OCI-LY7 (cell line): Measurements from ENCODE around the gene FHOD3. TPM values are rescaled to one million over a fixed set of nuclear protein-coding genes. Genes with fewer than 3 reads are reported as not detected.

Source experiments
- BruUV-seq: library from RNA; stranded (reverse); fragments of 400-500 nt; replicated peaks from 2 replicates; lab custom pipeline; 2021; lab: Mats Ljungman, UMichigan
- CTCF ChIA-PET: fragments of 300-600 bp; sonication (Branson Sonifier 250); formaldehyde crosslinking; loops from one replicate; lab custom pipeline; 2022; ENCODE audit warnings: antibody characterized with exemption; ENCODE audit not compliant: unreplicated experiment; lab: Charles Lee
- POLR2A ChIA-PET: fragments of 300-600 bp; sonication (Branson Sonifier 250); formaldehyde crosslinking; loops from one replicate; lab custom pipeline; 2022; ENCODE audit warnings: antibody characterized with exemption; lab: Charles Lee
- DNase-seq: peaks from one replicate; pipeline ENCODE4 v3.0.0-alpha.2; 2015; ENCODE audit warnings: low spot score
- H2AFZ ChIP-seq: fragments of 200-600 bp; sonication (generic), shearing (Covaris generic); 2 replicates; pipeline ENCODE4 v1.6.1; 2014; ENCODE audit warnings: mild to moderate bottlenecking, antibody characterized with exemption, low read length, moderate library complexity
- H3K27ac ChIP-seq: fragments of 200-600 bp; sonication (generic); 2 replicates; pipeline ENCODE4 v1.5.1; 2014; ENCODE audit warnings: mixed run types, low read depth, mild to moderate bottlenecking, moderate library complexity, low read length, inconsistent platforms; ENCODE audit not compliant: poor library complexity, severe bottlenecking
- H3K36me3 ChIP-seq: fragments of 200-600 bp; sonication (generic); 2 replicates; pipeline ENCODE4 v1.6.1; 2014; ENCODE audit warnings: mild to moderate bottlenecking, antibody characterized with exemption, low read length, moderate library complexity, mixed read lengths; ENCODE audit not compliant: insufficient read depth
- H3K4me1 ChIP-seq: fragments of 200-600 bp; sonication (generic); 2 replicates; pipeline ENCODE4 v1.5.1; 2014; ENCODE audit warnings: mild to moderate bottlenecking, low read length; ENCODE audit not compliant: insufficient read depth, poor library complexity, severe bottlenecking
- H3K4me2 ChIP-seq: fragments of 200-600 bp; sonication (generic); 2 replicates; pipeline ENCODE4 v1.6.1; 2014; ENCODE audit warnings: mild to moderate bottlenecking, low read length
- H3K4me3 ChIP-seq: fragments of 200-600 bp; sonication (generic); 2 replicates; pipeline ENCODE4 v1.5.1; 2014; ENCODE audit warnings: mild to moderate bottlenecking, low read depth, low read length; ENCODE audit not compliant: poor library complexity, severe bottlenecking
- H3K79me2 ChIP-seq: fragments of 200-600 bp; sonication (generic); 2 replicates; pipeline ENCODE4 v1.6.1; 2016; ENCODE audit warnings: low read depth, mild to moderate bottlenecking, low read length, moderate library complexity, mixed read lengths; ENCODE audit not compliant: insufficient read depth
- H3K9me2 ChIP-seq: fragments of 200-600 bp; sonication (generic); 2 replicates; pipeline ENCODE4 v1.6.1; 2016; ENCODE audit warnings: mild to moderate bottlenecking, low read length, mixed read lengths; ENCODE audit not compliant: insufficient read depth
- H3K9me3 ChIP-seq: fragments of 200-600 bp; sonication (generic); 2 replicates; pipeline ENCODE4 v1.6.1; 2014; ENCODE audit warnings: mild to moderate bottlenecking, mixed run types, low read length, mixed read lengths
- H4K20me1 ChIP-seq: fragments of 200-600 bp; sonication (generic); 2 replicates; pipeline ENCODE4 v1.6.1; 2014; ENCODE audit warnings: mild to moderate bottlenecking, antibody characterized with exemption, low read length, moderate library complexity, mixed read lengths; ENCODE audit not compliant: insufficient read depth
- EZH2phosphoT487 ChIP-seq: fragments of 200-600 bp; sonication (generic); IDR thresholded peaks from 2 replicates; pipeline ENCODE4 v1.6.1; 2018; ENCODE audit warnings: low read depth, borderline replicate concordance, mild to moderate bottlenecking, mixed run types, antibody characterized with exemption, low read length, moderate library complexity, mixed read lengths
- intact Hi-C: fragments of 100-400 bp; cut with micrococcal nuclease; formaldehyde crosslinking; loops from one replicate; pipeline ENCODE4 v1.10.0; 2022; ENCODE audit not compliant: unreplicated experiment
- total RNA-seq, 2 experiments: library from RNA; depleted of rRNA in 1 of 2; stranded (reverse); fragments of >200 nt in 1 of 2; shearing (Covaris generic) in 1 of 2; gene quantifications; 2 replicates each; pipeline ENCODE4 v1.2.3, GENCODE V29; 2014 to 2022
- TF ChIP-seq, protein P1 (sequence below): fragments of 200-600 bp; sonication (generic); conservative IDR thresholded peaks from 2 replicates; pipeline ENCODE4 v1.5.1; 2014; ENCODE audit warnings: mild to moderate bottlenecking, antibody characterized with exemption, low read length, moderate library complexity, mixed read lengths

FHOD3 gene
- total RNA-seq, 2 experiments from 2014 or later: 0.06 to 2.4 TPM

DNA sequence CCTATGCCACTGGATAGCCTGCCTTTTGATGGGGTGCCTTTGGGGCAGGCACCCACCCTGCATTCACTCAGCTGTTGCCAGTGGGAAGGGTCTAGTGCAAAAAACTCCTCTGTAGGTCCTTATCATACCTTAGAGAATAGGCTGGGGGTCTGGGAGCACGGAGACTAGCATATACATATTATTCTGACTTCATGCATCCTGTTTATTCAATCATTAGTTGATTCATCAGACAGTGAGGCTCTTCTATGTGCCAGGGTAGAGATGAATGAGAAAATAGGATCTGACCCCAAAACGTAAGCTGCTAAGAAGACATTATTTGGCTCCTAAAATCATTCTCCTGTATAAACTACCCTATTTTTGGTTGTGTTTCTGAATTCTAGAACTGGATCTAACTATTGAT is 378.0 kb downstream of the FHOD3 start:
- no peaks in the 10 kb centered on the region for H3K36me3 ChIP-seq
- H3K79me2 ChIP-seq: no peaks in the 10 kb centered on the region
- no peaks in the 10 kb centered on the region for H3K9me2 ChIP-seq
- H4K20me1 ChIP-seq: no peaks in the 10 kb centered on the region
- TF ChIP-seq, protein P1, sequence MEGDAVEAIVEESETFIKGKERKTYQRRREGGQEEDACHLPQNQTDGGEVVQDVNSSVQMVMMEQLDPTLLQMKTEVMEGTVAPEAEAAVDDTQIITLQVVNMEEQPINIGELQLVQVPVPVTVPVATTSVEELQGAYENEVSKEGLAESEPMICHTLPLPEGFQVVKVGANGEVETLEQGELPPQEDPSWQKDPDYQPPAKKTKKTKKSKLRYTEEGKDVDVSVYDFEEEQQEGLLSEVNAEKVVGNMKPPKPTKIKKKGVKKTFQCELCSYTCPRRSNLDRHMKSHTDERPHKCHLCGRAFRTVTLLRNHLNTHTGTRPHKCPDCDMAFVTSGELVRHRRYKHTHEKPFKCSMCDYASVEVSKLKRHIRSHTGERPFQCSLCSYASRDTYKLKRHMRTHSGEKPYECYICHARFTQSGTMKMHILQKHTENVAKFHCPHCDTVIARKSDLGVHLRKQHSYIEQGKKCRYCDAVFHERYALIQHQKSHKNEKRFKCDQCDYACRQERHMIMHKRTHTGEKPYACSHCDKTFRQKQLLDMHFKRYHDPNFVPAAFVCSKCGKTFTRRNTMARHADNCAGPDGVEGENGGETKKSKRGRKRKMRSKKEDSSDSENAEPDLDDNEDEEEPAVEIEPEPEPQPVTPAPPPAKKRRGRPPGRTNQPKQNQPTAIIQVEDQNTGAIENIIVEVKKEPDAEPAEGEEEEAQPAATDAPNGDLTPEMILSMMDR: no peak
- no peak for TF ChIP-seq EZH2phosphoT487
- peaks cover 28% of the 10 kb centered on the region for H3K4me1 ChIP-seq
- H2AFZ ChIP-seq: no peak overlapping the region
- no peak overlapping the region for H3K4me3 ChIP-seq
- DNase-seq: no peak
- H3K4me2 ChIP-seq: no peak overlapping the region
- intact Hi-C loops: no loop called here
- H3K9me3 ChIP-seq: no peaks in the 10 kb centered on the region
- CTCF ChIA-PET: no interaction called here
- BruUV-seq: no TSS peak
- H3K27ac ChIP-seq: no peak overlapping the region
- POLR2A ChIA-PET: no interaction called here

DNA sequence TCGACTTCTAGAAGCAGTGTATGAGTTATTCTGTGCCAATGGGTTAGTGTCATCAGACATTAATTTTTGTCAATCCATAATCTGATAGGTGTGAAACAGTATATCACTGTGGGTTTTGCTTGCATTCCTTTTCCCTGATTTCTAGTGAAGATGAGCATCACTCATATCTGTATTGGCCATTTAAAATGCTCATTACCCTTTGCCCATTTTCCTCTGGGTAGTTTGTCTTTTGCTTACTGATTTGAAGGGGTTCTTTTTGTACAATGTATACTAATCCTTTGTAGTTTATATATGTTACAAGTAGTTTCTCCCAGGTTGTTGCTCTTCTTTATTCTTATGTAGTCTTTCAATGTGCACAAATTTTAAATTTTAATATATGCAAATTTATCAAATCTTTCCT is 379.1 kb downstream of the FHOD3 start:
- Histone ChIP-seq H3K9me2 (no peaks in the 10 kb centered on the region), H3K4me3 (no peak overlapping the region), H4K20me1 (no peaks in the 10 kb centered on the region), H3K36me3 (no peaks in the 10 kb centered on the region), H3K79me2 (no peaks in the 10 kb centered on the region), H3K4me1 (peaks cover 28% of the 10 kb centered on the region), H3K27ac (no peak overlapping the region), H3K4me2 (no peak overlapping the region), H2AFZ (no peak overlapping the region), H3K9me3 (no peaks in the 10 kb centered on the region)
- no TSS peak for BruUV-seq
- no peak for TF ChIP-seq EZH2phosphoT487
- TF ChIP-seq, protein P1: no peak
- intact Hi-C loops: no loop called here
- CTCF ChIA-PET: no interaction called here
- POLR2A ChIA-PET: no interaction called here
- no peak for DNase-seq

DNA sequence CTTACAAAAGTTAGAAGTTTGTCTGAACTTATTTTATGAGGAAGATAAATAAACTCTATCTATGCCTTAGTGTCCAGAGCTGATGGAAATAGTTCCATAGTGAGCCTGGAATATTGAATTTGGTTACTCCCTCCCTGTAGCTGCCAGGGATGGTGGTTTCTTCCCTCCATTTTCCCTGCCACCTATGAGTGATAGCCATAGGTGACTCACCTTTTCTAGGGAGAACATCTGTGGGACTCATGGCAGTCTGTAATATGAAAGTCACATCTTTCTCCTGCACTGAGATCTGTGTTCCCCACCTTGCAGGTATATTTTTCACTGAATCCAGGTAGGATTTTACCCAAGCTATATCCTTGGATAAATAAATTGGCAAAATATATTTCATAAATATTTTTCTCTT is 382.5 kb downstream of the FHOD3 start:
- no peak overlapping the region for H3K4me3 ChIP-seq
- no peaks in the 10 kb centered on the region for H3K79me2 ChIP-seq
- no peak overlapping the region for H2AFZ ChIP-seq
- no peaks in the 10 kb centered on the region for H3K36me3 ChIP-seq
- no peak for TF ChIP-seq EZH2phosphoT487
- TF ChIP-seq, protein P1: no peak
- ChIA-PET POLR2A (no interaction called here), CTCF (no interaction called here)
- no peaks in the 10 kb centered on the region for H4K20me1 ChIP-seq
- BruUV-seq: no TSS peak
- H3K4me2 ChIP-seq: no peak overlapping the region
- H3K4me1 ChIP-seq: no peaks in the 10 kb centered on the region
- intact Hi-C loops: loop anchor here (10.0 kb wide), 1 partner anchor 215 kb away; no protein-coding TSS in a partner anchor
- H3K9me3 ChIP-seq: no peaks in the 10 kb centered on the region
- DNase-seq: no peak
- H3K9me2 ChIP-seq: no peaks in the 10 kb centered on the region
- H3K27ac ChIP-seq: no peak overlapping the region
